Mucosa of descending colon (tissue), 3 donors: ENCODE measurements around the gene NAA20. TPM values are rescaled to one million over a fixed set of nuclear protein-coding genes. Genes with fewer than 3 reads are reported as not detected.

Source experiments
- ATAC-seq: fragments of 200-7000 bp; cut with Tn5 transposase; one replicate; pipeline ENCODE4 v1.9.1; 2020; ENCODE audit warnings: mild to moderate bottlenecking, moderate library complexity
- DNase-seq, 3 donors: peaks; one replicate each; pipeline ENCODE4 v3.0.0-alpha.2; 2020
- H3K36me3 ChIP-seq: fragments of 200-600 bp; one replicate; pipeline ENCODE4 v1.8.0; 2021; ENCODE audit warnings: low read depth, mild to moderate bottlenecking
- H3K4me1 ChIP-seq: fragments of 200-600 bp; one replicate; pipeline ENCODE4 v1.8.0; 2021; ENCODE audit warnings: low read depth, mild to moderate bottlenecking
- H3K4me3 ChIP-seq: fragments of 200-600 bp; one replicate; pipeline ENCODE4 v1.8.0; 2021; ENCODE audit warnings: mild to moderate bottlenecking
- H3K9me3 ChIP-seq: fragments of 200-600 bp; one replicate; pipeline ENCODE4 v1.8.0; 2021; ENCODE audit warnings: mild to moderate bottlenecking
- CTCF ChIP-seq: fragments of 200-600 bp; IDR thresholded peaks from one replicate; pipeline ENCODE4 v1.8.0; 2022; ENCODE audit warnings: antibody characterized with exemption, mild to moderate bottlenecking
- intact Hi-C, 2 donors: fragments of 100-400 bp; cut with DNase I in 1 of 2; cut with micrococcal nuclease in 1 of 2; formaldehyde crosslinking; loops; one replicate each; pipeline versions ENCODE4 v1.11.0 to v1.11.1; 2022; cut with DNase I, micrococcal nuclease
- total RNA-seq, 3 donors: library from RNA; stranded (reverse); fragmentation: NEBNext Ultra II Directional in 2 of 3; extraction: Animal tissue kit (Norgen Biotek cat#: 25700) in 2 of 3; gene quantifications; one replicate each; pipeline versions ENCODE4 v1.2.1 to v1.2.4, GENCODE V29; 2021 to 2023
- donor health status: DM: no; HTN: no; CAD: no; lungs with moderate emphysema.
- donor health status: DM: no; HTN: no; CAD: no.
- donor health status: DM: no; HTN: yes; CAD: no.

NAA20 gene
- total RNA-seq, 3 donors from 2014 or later: 38.7 to 46.6 (median 42.3) TPM

GRCh38 chr20:20079102-20079784 lies 62.1 kb downstream of the NAA20 start:
- no peak overlapping the region for H3K4me3 ChIP-seq
- TF ChIP-seq CTCF: no peak
- H3K9me3 ChIP-seq: no peaks in the 10 kb centered on the region
- DNase-seq: peak in 1 of 3 donors; percentile 45
- peak; percentile 67 for ATAC-seq
- intact Hi-C loops: no loop called here
- no peaks in the 10 kb centered on the region for H3K36me3 ChIP-seq
- no peaks in the 10 kb centered on the region for H3K4me1 ChIP-seq

Other genes with a start within 250 kb of the NAA20 start
- gene CRNKL1, start 35.1 kb downstream of the NAA20 start, total RNA-seq: 10 to 100 TPM; 18.2 to 25.1 (median 21.7) TPM
- gene CFAP61, start 35.2 kb downstream of the NAA20 start, total RNA-seq: under 1 TPM in 2 of 3 donors, not detected in 1; 0.35 to 0.79 TPM